Measurements from ENCODE around the gene CENPX. TPM values are rescaled to one million over a fixed set of nuclear protein-coding genes. Genes with fewer than 3 reads are reported as not detected.
"Not testable (repeated sequence)": the region's sequence is repeated elsewhere in the genome, so short reads cannot be mapped to it uniquely, and the experiment has no call there.

Gene CENPX
- total and polyA plus RNA-seq, 2 experiments from 2014 or later: 58.2 to 83.2 TPM

DNA sequence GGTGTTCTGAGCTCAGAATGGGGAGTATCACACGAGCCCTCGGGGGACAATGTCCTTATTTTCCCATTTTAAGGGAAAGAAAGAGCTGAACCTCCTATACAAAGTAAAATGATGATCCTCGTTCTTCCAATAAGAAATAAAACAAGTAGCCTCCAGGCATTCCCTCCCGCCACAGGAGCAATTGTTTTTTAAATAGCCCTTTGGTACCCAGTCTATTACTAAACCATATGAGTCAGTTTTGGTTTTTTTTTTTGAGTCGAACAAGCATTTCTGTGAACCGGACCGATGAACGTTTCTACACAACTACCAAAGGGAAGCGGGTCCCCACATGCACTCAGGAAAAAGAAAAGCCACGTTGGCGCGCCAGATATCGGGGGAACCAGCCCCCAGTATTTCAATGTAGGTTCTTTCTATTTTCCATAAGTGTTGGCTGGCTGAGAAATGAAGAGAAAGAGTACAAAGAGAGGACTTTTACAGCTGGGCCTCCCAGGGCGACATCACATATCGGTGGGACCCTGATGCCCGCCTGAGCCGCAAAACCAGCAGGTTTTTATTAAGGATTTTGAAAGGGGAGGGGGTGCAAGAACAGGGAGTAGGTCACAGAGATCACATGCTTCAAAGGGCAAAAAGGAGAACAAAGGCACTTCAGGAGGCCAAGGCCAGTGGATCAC is 18.6 kb upstream of the CENPX start:
- H3K27me3 ChIP-seq: no peaks in the 10 kb centered on the region
- no peak for DNase-seq (ENCODE audit: low spot score)
- WGBS (ENCODE audit: low lambda C conversion rate, missing lambda C conversion rate): 92% methylated on average over 17 of the region's 17 CpGs
- no peaks in the 10 kb centered on the region for H3K9me2 ChIP-seq (replicated peaks; ENCODE audit: insufficient read depth)
- H4K20me1 ChIP-seq (ENCODE audit: insufficient read depth, poor library complexity, severe bottlenecking): no peaks in the 10 kb centered on the region
- TF ChIP-seq EZH2phosphoT487 (IDR thresholded peaks at IDR 0.05; ENCODE audit: low read depth, severe bottlenecking, unreplicated experiment): no peak
- TF ChIP-seq, protein P1, sequence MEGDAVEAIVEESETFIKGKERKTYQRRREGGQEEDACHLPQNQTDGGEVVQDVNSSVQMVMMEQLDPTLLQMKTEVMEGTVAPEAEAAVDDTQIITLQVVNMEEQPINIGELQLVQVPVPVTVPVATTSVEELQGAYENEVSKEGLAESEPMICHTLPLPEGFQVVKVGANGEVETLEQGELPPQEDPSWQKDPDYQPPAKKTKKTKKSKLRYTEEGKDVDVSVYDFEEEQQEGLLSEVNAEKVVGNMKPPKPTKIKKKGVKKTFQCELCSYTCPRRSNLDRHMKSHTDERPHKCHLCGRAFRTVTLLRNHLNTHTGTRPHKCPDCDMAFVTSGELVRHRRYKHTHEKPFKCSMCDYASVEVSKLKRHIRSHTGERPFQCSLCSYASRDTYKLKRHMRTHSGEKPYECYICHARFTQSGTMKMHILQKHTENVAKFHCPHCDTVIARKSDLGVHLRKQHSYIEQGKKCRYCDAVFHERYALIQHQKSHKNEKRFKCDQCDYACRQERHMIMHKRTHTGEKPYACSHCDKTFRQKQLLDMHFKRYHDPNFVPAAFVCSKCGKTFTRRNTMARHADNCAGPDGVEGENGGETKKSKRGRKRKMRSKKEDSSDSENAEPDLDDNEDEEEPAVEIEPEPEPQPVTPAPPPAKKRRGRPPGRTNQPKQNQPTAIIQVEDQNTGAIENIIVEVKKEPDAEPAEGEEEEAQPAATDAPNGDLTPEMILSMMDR (IDR thresholded peaks at IDR 0.05; ENCODE audit: poor library complexity): no peak
- H3K4me3 ChIP-seq: no peak overlapping the region
- H3K36me3 ChIP-seq (replicated peaks; ENCODE audit: insufficient read depth, low read depth): no peaks in the 10 kb centered on the region
- no peak overlapping the region for H2AFZ ChIP-seq
- H3K9me3 ChIP-seq (ENCODE audit: low read depth): no peaks in the 10 kb centered on the region
- no peak overlapping the region for H3K4me2 ChIP-seq
- peaks cover 3% of the 10 kb centered on the region for H3K79me2 ChIP-seq
- H3K4me1 ChIP-seq (ENCODE audit: insufficient read depth): peaks cover 5% of the 10 kb centered on the region
- H3K27ac ChIP-seq: no peak overlapping the region

DNA sequence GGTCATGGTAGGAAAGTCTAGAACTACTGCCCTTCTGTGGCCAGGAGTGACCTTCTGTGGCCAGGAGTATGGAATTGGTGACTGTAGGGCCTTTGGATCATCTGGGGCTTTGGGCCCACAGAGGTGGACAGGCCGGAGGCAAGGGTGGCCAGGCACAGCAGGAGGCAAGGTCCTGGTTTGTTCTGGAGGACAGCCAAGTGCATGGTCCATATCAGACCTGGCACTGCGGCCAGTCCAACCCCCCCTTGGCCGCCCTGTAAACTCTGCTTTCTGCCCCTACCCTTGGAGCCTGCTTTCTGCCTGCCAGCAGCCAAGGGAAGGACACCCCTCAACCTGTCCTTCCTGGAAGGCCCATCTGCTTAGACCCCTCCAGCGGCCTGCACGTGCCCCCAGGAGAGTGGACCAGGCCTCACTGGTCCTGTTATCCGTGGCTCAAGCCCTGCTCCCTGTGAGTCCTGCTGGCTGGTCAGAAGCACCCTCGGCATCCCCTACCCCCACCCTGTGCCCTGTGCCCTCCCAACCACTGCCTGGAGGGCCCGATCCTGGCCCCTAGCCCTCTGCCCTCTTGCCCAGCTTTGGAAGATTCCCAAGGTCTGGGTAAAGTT is 17.1 kb upstream of the CENPX start:
- peaks cover 9% of the 10 kb centered on the region for H3K4me1 ChIP-seq (ENCODE audit: insufficient read depth)
- no peaks in the 10 kb centered on the region for H4K20me1 ChIP-seq (ENCODE audit: insufficient read depth, poor library complexity, severe bottlenecking)
- TF ChIP-seq EZH2phosphoT487 (IDR thresholded peaks at IDR 0.05; ENCODE audit: low read depth, severe bottlenecking, unreplicated experiment) (no peak), EZH2 (IDR thresholded peaks at IDR 0.05; ENCODE audit: borderline replicate concordance) (no peak)
- TF ChIP-seq, protein P1 (IDR thresholded peaks at IDR 0.05; ENCODE audit: poor library complexity): no peak
- H3K79me2 ChIP-seq: peaks cover 11% of the 10 kb centered on the region
- H2AFZ ChIP-seq: no peak overlapping the region
- no peak overlapping the region for H3K4me2 ChIP-seq
- WGBS (ENCODE audit: low lambda C conversion rate, missing lambda C conversion rate): 97% methylated on average over 7 of the region's 8 CpGs
- H3K36me3 ChIP-seq (replicated peaks; ENCODE audit: insufficient read depth, low read depth): no peaks in the 10 kb centered on the region
- no peaks in the 10 kb centered on the region for H3K9me2 ChIP-seq (replicated peaks; ENCODE audit: insufficient read depth)
- no peaks in the 10 kb centered on the region for H3K9me3 ChIP-seq (ENCODE audit: low read depth)
- DNase-seq (ENCODE audit: low spot score): no peak
- H3K4me3 ChIP-seq: no peak overlapping the region
- H3K27ac ChIP-seq: no peak overlapping the region
- H3K27me3 ChIP-seq: no peaks in the 10 kb centered on the region

DNA sequence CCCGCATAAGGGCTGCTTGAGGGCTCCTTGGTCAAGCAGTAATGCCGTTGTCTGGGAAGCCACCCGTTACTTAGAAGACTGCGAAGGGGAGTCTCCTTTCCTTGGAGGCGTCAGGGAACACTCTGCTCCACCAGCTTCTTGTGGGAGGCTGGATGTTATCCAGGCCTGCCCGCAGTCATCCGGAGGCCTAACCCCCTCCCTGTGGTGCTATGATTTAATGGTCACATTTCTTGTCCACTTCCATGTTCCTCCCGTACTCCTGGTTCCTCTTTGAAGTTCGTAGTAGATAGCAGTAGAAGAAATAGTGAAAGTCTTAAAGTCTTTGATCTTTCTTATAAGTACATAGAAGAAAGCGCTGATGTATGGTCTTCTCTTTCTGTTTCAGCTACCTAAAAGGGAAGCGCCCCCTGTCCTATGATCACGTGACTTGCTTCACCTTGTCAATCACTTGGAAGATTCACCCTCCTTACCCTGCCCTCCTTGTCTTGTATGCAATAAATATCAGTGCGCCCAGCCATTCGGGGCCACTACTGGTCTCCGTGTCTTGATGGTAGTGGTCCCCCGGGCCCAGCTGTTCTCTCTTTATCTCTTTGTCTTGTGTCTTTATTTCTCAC is 16.2 kb upstream of the CENPX start:
- H3K4me3 ChIP-seq; H2AFZ ChIP-seq; H3K9me3 ChIP-seq (ENCODE audit: low read depth); DNase-seq (ENCODE audit: low spot score); H4K20me1 ChIP-seq (ENCODE audit: insufficient read depth, poor library complexity, severe bottlenecking); H3K27ac ChIP-seq; H3K36me3 ChIP-seq (replicated peaks; ENCODE audit: insufficient read depth, low read depth); H3K9me2 ChIP-seq (replicated peaks; ENCODE audit: insufficient read depth); H3K4me1 ChIP-seq (ENCODE audit: insufficient read depth); H3K27me3 ChIP-seq; H3K4me2 ChIP-seq: not testable (repeated sequence)
- peaks cover 11% of the 10 kb centered on the region for H3K79me2 ChIP-seq
- 91% methylated on average over 16 of the region's 16 CpGs for WGBS (ENCODE audit: low lambda C conversion rate, missing lambda C conversion rate)

DNA sequence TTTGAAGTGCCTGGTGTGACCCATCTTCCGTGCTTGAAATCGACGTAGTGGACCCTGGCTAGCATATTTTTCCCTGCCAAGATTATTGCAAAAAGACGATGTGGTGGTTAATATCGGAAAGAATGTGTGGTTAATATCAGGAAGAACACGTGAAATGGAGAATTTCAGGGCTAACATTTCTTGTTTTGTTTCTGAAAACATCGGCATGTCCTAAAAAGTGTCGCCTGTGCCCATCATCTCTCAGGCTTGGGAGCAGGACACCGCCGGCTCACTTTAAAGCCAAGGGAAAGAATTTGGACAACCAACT is 15.2 kb upstream of the CENPX start:
- no peaks in the 10 kb centered on the region for H3K9me3 ChIP-seq (ENCODE audit: low read depth)
- H2AFZ ChIP-seq: peak overlapping the region; percentile 16
- WGBS (ENCODE audit: low lambda C conversion rate, missing lambda C conversion rate): 20% methylated on average over 10 of the region's 10 CpGs
- peak overlapping the region; percentile 77 for H3K27ac ChIP-seq
- no peaks in the 10 kb centered on the region for H3K9me2 ChIP-seq (replicated peaks; ENCODE audit: insufficient read depth)
- no peaks in the 10 kb centered on the region for H3K36me3 ChIP-seq (replicated peaks; ENCODE audit: insufficient read depth, low read depth)
- H3K27me3 ChIP-seq: no peaks in the 10 kb centered on the region
- peaks cover 9% of the 10 kb centered on the region for H3K4me1 ChIP-seq (ENCODE audit: insufficient read depth)
- peaks cover 11% of the 10 kb centered on the region for H3K79me2 ChIP-seq
- no peaks in the 10 kb centered on the region for H4K20me1 ChIP-seq (ENCODE audit: insufficient read depth, poor library complexity, severe bottlenecking)
- H3K4me2 ChIP-seq: peak overlapping the region; percentile 98
- no peak overlapping the region for H3K4me3 ChIP-seq
- no peak for DNase-seq (ENCODE audit: low spot score)
- TF ChIP-seq, protein P1 (IDR thresholded peaks at IDR 0.05; ENCODE audit: poor library complexity): no peak
- TF ChIP-seq EZH2phosphoT487 (IDR thresholded peaks at IDR 0.05; ENCODE audit: low read depth, severe bottlenecking, unreplicated experiment) (no peak), EZH2 (IDR thresholded peaks at IDR 0.05; ENCODE audit: borderline replicate concordance) (no peak)
